CD4-positive, alpha-beta T cell treated with Interleukin-4 for 4 hours (primary cell): Measurements from ENCODE around the gene ARHGEF7.

Experiments used
- DNase-seq: peaks from one replicate; pipeline ENCODE4 v3.0.0-alpha.2; 2020

Gene ARHGEF7

DNA sequence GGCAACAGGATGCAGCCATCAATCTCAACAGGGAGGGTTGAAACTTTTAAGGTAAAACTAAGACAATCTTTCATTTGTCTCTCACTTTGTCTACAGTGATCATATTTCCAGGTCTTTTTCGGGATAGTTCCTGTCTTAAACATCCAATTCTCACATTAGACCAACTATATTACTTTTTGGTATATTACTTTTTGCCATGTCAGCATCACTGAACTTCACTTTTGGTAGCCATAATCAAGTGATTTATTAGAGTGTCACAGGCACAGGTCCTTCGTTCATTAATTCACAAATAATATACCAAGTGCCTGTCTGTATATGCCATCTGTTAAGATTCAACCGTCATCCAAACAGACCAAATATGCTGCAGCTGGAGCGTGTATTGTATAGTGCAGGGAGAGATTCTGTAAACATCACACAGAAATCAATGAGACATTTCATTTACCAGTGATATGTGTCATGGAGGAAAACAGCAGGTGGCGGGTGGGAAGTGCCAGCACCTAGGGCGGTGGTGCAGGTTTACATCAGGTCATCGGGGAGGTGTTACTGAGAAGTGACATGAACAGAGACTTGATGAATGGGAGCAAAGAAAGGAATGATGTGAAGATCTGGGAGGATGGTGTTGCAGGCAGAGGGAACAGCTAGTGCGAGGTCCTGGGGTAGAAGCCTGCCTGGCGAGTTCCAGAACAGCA, 24.9 kb downstream of the ARHGEF7 start:
- no peak for DNase-seq

DNA sequence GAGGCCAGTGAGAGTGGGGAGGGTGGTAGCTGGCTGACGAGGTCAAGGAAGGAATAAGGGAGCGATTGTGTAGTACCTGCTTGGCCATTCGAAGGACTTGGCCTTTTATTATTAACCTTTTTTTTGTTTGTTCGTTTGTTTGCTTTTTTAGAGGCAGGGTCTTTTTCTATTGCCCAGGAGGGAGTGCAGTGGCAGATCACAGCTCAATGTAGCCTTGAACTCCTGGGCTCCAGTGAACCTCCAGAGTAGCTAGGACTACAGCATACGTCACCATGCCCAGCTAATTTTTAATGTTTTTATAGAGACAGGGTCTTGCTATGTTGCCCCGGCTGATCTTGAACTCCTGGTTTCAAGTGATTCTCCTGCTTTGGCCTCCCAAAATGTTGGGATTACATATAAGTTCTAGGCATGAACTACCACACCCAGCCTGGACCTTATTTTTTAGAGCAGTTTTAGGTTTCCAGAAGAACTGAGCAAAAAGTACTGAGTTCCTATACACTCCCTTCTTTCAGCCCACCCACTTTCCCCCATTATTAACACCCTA, 25.5 kb downstream of the ARHGEF7 start:
- no peak for DNase-seq

DNA sequence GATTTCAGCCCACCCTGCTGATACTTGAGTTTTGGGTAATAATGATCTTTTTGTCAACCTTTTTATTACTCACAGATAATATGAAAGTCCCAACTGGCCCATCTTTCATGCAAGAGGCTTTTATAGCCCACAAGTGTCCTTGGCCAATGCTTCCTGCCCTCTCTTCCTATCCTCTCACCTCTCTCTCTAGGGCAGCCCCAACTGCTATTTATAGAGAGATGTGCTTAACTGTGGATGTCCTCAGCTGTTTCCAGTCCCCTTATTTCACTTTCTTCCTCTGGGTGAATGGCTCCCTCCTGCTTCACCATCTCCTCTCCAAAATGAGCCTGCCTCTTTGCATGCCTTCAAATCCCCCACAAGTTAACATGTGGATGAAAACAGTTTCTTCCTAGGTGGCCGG, 27.4 kb downstream of the ARHGEF7 start:
- no peak for DNase-seq

DNA sequence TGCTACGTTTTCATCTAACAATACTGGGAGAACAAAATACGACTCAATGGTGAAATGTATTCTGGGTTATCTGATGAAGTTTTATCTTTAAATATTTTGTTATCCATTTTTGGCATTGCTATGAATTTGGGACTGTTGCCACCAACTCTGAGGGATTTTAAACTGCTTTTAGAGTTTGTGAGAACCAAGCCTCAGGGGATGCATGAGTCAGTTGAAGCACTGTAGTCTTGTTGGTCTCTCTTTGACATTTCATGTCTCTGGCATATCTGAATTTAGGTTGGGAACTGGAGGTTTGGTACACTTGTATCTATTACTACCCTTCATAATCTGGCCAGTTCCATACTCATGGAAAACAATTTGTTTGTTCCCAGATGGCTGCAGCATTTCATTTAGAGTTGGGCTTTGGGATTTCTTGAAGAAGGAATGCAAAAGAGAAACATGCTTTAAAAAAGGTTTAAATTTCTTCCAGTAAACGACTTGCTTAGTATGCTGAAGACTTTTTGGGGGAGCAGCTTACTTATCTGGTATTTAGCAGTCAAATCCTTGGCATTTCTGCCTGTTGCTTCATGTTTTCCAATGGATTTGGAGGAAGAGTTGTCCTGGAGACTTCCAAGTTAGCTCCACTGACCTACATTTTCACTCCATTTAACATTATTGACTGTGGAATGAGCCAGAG, 28.9 kb downstream of the ARHGEF7 start:
- DNase-seq, result no peak

DNA sequence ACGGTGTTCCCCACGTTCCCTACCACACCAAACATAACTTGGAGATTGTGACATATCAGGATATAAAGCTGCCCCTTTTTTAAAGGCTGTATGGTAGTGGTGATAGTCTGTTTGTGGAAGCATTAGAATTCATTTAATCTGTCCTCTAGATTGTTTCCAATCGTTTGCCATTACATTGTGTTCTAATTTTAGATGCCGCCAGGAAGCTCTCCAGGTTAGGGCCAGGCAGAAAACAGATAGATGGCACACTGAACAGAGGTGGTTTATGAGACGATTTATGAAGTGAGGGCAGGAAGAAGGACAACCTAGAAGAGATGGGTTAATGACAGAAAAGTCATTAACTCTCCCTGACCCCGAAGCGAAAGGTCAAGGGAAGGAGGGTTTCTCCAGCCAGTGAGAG, 30.0 kb downstream of the ARHGEF7 start:
- no peak for DNase-seq

DNA sequence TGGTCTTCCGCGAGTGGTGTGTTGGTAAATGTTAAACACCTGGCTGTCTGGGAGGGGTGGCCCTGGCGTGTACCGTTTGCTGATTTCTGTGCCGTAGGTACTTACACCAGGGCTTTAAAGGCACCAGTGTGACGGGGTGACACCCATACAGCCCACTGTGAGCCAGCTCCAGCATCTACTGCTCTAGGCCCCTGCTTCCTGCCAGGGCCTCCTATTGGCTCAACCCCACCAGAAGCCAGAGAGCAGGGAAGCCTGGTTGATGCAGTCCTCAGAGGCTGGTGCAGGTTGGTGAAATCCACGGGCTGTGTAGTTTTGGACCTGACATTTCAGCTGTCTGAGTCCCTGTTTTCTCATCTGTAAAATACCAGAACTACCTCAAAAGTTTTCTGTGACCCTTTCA, 30.4 kb downstream of the ARHGEF7 start:
- DNase-seq, result no peak

DNA sequence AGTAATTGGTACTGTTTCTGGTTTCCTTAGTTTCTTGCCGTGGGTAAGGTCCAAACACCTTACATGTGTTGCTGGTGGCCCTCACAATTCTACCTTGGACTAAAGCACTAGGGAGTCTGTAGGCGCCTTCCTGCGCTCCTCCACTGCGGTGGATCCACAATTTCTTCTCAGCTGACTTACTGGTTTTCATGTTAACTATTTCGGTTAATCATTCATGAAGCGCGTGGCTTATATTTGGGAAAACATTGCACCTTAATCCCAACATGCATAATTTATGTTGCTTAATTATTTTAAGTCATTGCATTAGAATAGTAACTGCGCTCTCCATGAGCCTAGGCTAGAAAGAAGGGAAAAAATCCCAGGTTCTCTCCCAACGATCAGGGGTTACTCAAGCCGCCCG, 37.7 kb downstream of the ARHGEF7 start:
- DNase-seq, result no peak

DNA sequence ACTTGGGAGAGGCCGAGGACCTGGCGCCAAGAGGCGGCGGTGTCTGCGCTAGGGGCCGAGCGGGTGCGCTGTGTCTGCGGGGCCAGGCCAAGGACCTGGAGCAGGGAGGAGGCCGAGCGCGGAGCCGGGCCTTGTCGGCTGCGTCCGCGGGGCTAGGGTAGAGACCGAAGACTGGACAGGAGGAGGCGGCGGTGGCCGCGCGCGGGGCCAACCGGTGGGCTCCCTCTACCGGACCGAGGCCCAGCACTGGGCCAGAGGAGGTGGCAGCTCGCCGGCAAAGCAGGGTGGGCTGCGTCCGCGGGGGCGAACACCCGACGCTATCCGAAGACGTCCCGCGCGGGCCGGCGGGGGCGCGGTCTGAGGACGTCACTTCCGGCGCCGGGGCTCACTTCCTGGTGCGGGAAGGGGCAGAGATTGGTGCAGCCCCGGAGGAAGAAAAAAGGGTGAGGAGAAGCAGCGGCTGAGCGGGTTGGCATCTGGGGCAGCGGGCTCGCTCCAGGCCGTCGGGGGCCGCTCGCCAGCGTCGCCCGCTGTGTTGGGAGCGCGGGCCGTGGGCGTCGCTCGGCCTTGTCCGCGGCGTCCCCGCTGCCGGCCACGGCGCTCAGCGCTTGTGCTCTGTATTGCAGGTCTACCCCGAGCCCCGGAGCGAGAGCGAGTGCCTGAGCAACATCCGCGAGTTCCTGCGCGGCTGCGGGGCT, 38.3 kb downstream of the ARHGEF7 start:
- DNase-seq, result peak; percentile 88

DNA sequence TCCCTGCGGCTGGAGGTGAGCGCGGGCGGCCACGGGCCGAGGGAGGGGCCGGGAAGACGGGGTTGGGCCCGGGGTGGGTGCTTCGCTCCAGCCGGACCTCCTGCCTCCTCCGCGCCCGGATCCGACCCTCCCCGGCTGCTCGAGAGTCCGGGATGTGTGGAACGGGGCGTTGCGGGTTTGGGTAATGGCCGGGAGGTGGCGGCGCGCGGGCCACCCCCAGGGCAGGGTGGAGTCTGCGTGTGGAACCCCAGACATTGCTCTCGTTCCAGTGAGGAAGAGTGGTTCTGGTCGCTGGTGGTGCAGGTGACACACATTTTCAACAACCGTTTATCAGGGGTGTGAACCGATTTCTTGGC, 38.8 kb downstream of the ARHGEF7 start:
- DNase-seq, result peak; percentile 38

DNA sequence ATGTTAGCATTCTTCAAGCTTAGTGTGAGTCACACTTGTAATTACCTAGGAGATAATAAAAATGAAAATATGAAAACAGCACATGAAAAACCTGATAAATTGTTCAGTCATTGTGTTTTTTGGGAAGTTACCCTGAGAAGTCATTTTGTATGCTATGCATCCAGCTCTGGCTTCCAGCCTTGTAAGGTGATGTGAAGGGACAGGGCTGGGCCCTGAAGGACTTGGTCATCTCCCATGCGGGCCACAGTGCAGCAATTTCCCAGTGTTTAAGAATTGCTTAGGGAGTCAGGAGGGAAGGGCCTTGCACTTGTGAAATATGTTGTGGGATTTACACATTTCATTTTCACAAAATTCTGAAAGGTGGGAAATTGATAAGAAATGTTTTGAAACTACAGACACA, 41.3 kb downstream of the ARHGEF7 start:
- no peak for DNase-seq

DNA sequence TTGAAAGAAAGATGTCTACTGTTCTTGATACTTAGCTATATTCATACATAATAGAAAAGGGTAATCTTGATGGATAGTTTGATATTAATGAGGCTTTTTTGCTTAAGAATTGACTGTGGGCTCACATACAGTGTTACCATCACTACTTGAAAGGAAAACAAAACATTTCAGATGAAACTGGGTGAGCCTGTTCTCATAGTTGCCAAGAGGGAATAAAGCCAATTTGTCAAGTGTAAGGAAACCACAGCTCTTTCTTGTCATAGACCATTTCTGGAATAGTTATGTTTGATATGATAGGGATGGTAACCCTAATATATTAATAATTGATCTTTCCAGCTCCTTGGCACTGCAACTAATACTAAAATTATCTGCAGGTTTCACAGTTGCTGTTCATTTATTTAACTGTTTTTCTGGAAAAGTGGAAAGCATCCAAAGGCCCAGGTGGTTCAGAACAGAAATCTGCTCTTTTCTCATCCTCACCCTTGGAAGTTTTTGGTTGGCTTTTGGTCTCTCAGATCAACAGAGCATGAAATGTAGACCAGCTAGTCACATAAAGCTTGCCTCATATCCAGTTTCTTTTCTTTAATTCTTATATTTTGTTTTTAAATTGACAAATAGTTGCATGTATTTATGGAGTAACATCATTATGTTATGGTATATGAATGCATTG, 43.2 kb downstream of the ARHGEF7 start:
- no peak for DNase-seq

DNA sequence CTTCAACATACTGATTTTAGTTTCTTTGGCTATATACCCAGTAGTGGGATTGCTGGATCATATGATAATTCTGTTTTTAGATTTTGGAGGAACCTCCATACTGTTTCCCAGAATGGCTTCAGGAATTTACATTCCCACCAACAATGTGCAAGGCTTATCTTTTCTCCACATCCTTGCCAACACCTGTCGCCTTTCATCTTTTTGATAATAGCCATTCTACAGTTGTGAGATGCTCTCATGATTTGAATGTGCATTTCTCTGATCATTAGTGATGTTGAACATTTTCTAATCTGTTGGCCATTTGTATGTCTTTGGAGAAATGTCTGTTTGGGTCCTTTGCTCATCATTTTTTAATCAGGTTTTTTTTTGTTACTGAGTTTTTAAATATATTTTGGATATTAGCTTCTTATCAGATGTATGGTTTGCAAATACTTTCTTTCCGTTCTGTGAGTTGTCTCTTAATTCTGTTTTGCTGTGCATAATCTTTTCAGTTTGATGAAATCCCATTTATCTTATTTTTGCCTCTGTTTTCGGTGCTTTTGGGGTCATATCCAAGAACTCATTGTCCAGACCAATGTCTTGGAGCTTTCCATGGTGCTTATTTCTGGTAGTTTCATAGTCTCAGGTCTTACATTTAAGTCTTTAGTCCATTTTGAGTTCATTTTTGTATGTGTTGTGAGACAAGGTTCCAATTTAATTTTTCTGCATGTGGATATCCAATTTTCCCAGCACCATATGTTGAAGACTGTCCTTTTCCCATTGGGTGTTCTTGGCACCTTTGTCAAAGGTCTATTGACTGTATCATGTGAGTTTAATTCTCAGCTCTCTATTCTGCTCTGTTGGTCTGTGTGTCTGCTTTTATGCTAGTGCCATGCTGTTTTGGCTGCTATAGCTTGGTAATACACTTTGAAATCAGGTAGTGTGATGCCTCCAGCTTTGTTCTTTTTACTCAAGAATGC, 44.5 kb downstream of the ARHGEF7 start:
- DNase-seq, result no peak

DNA sequence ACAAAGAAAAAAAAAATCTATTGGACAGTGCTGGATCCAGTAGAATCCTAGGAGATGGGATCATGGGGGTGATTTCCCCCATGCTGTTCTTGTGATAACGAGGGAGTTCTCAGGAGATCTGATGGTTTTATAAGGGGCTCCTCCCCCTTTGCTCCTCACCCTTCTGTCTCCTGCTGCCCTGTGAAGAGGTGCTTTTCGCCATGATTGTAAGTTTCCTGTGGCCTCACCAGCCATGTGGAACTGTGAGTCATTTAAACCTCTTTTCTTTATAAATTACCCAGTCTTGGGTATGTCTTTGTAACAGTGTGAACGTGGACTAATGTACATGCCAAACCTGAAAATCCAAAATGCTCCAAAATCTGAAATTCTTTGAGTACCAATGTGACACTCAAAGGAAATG, 45.5 kb downstream of the ARHGEF7 start:
- DNase-seq, result no peak

DNA sequence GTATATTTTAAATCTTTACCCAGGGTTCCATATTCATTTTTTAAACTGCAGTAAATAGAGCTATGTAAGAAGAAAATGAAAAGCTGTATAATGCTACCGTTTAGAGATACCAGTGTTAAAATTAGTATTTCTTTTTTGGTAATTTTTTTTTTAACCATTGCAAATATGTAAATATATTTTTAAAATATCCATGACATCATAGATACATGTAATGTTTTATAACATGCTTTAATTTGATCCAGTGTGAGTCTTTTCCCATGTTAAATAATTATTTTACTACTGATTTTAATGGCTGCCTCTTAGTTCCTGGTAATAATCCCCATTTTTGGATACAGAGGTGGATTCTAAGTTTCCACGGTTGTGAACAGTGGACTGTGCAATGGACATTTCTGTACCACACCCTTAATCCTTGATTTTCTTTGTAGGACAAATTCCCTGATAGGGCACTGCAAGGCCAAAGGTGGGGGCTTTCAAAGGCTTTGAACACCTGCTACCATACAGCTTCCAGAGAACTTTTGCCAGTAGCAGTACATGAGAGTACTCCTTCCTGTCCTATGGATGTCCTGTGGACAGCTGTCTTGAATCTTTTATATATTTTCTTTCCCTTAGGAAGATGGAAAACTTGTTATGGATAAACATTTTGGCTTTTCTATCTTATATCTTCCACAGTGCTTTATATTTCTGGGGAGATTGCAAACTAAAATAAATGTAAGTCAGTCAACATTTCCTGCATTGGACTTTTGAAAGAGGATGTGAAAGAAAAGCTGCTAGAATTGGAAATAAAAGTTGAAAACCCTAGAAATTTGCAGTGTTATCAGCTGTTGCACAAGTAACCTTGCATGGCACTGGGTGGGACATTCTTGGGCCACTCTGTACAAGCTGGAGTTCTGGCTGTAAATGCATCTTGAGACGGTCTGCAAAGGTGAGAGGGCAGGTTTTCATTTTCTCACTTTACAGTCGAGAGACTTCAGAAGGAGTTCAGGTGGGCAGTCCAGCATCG, 46.8 kb downstream of the ARHGEF7 start:
- DNase-seq, result no peak

DNA sequence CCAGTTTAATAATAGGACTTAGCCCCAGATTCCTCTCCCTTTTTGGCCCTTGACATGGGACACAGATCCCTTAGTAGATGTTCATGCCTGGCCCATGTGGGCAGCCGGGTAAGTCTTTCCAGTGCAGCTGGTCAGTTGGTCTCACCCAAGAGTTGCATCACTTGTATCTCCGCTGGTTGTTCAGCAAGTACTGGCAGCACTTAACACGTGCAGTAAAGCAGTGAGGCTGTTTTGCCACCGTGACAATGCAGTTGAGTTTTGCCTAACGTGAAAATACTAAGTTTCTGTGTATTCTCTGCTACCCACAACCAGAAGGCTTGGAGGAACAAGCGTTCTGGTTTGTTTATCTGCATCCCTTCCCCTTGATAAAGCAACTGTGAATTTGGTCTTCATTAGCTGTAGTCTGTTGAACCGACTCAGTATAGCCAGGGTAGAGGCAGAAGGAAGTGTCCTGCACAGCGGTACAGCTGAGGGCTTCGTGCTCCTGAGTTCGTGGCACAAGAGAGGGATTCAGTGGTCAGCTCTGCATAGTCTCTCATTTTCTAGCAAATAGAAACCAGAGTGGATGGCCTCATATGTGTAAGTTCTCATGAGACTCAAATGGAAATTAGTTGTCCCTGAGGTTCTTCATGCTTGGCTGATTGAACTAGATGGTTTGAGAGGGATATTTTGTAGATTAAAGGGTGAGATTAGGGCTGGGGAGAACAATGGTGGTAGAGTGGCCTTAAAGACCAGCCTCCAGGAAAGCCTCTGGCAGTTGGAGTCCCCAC, 50.3 kb downstream of the ARHGEF7 start:
- no peak for DNase-seq

DNA sequence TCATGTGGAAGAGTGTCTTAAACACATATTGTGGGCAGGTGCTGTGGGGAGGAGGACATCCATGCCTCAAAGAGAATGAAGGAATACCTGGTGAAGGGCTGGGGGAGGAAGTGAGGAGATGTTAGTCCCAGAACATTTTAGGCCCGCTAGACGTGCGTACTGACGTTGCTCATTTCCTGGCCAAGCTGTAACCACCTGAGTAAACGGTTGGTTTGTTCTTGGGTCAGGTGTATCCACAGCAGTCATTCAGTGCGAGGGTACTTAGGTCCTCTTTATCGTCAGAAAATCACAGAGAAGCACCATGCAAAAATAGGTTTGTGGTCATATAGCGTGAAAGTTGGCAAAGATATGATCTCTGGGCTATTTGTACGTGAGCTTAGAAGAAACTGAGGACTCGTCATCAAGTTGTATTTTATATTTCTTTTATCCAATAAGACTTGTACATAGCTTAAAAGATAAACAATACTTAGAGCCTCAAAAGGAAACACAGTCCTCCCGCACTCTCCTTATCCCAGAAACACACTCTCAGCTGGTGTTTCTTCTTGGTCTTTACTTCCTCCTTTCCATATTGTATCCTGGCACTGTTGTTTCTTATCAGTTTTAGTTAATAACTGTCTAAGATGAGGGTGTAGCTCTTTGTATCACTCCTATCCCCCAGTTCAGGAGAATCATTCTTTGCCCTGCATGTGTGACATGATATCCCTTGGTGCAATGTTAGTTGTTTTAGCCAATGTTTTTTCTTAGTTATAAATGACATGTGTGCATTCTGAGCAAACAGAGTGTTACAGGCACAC, 52.0 kb downstream of the ARHGEF7 start:
- no peak for DNase-seq

DNA sequence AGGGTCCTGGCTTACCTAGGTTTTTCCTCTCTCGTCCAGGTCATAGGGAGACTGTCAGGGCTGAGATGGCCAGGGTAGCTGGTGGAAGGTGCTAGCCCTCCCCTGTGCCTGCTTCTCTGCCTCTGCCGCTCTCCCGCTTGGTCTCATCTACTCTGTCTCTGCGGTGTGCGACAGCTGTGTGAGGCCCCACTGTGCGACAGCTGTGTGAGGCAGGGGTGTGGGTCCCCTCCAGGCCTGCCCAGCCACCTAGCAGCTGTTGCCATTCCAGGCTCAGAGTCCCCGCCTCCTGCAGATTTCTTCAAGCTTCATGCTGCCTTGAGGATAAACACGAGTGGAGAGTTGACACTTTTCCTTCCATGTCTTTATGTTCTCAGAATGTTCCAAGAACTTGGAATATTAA, 53.0 kb downstream of the ARHGEF7 start:
- DNase-seq, result no peak

DNA sequence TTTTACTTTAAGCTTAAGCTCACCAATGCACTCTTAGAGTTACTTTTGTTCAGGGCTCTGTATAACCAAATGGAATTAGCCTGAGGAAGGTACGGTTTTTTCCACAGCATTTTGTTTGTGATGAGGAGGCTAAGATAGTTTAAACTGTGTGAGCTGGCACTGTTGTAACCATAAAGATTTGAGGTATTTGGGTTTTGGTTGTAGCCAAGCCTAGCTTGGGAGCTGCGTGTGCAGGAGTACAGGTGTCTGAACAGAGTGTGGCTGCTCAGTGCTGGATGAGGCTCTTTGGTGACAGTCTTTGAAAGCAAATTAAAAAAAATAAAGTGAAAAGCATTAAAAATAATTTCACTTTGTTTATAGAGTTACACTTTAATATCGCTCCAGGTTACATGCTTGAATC, 56.0 kb downstream of the ARHGEF7 start:
- DNase-seq, result no peak

DNA sequence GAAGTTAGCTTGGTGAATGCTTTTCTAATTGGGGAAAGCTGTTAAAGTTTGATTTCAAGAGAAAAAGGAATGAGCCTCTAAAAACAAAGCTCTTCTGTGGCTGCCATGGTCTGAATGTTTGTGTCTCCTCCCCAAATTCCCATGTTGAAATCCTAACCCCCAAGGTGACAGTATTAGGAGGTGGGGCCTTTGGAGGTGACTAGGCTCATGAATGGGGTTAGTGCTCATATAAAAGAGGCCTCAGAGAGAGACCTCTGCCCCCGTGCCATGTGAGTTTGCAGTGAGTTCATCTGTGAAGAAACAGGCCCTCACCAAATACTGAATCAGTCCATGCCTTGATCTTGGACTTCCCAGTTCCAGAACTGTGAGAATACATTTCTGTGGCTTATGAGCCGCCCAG, 56.5 kb downstream of the ARHGEF7 start:
- DNase-seq, result no peak
